PC-9 (cell line): ENCODE measurements around the gene NDUFS8. TPM values are rescaled to one million over a fixed set of nuclear protein-coding genes. Genes with fewer than 3 reads are reported as not detected.
A peak's percentile ranks its signal among the peaks of the same experiment; 100 is the strongest.

ENCODE experiments used
- BruUV-seq: library from RNA; stranded (reverse); fragments of 400-500 nt; replicated peaks from 2 replicates; lab custom pipeline; 2021; lab: Mats Ljungman, UMichigan
- CTCF ChIA-PET: fragments of 300-600 bp; sonication (Branson Sonifier 250); formaldehyde crosslinking; loops from one replicate; lab custom pipeline; 2022; ENCODE audit warnings: antibody characterized with exemption; lab: Charles Lee
- POLR2A ChIA-PET: fragments of 300-600 bp; sonication (Branson Sonifier 250); formaldehyde crosslinking; loops from one replicate; lab custom pipeline; 2022; ENCODE audit warnings: antibody characterized with exemption; ENCODE audit not compliant: unreplicated experiment; lab: Charles Lee
- DNase-seq, 2 experiments: peaks; one replicate each; pipeline versions ENCODE4 v3.0.0 to v3.0.0-alpha.2; 2015 to 2022; ENCODE audit warnings: mixed read lengths in 1 of 2
- H2AFZ ChIP-seq: fragments of 200-600 bp; sonication (generic); 2 replicates; pipeline ENCODE4 v1.8.1; 2017; ENCODE audit warnings: antibody characterized with exemption
- H3F3A ChIP-seq: fragments of 200-600 bp; sonication (generic); 2 replicates; pipeline ENCODE4 v1.8.1; 2017; ENCODE audit warnings: antibody characterized with exemption, mild to moderate bottlenecking, low read depth; ENCODE audit not compliant: insufficient read depth
- H3K27ac ChIP-seq: fragments of 200-600 bp; sonication (generic); 2 replicates; pipeline ENCODE4 v1.6.1; 2016; ENCODE audit warnings: mixed run types
- H3K27me3 ChIP-seq: fragments of 200-600 bp; sonication (generic); 2 replicates; pipeline ENCODE4 v1.6.1; 2016; ENCODE audit warnings: low read depth, mixed run types; ENCODE audit not compliant: insufficient read depth
- H3K36me3 ChIP-seq: fragments of 200-600 bp; sonication (generic); 2 replicates; pipeline ENCODE4 v1.6.1; 2016; ENCODE audit warnings: low read depth, mixed run types
- H3K4me1 ChIP-seq: fragments of 200-600 bp; sonication (generic); replicated peaks from 2 replicates; pipeline ENCODE4 v1.6.1; 2016; ENCODE audit warnings: mixed run types; ENCODE audit not compliant: insufficient read depth
- H3K4me2 ChIP-seq: fragments of 200-600 bp; sonication (generic); 2 replicates; pipeline ENCODE4 v1.6.1; 2017; ENCODE audit warnings: mixed run types
- H3K4me3 ChIP-seq: fragments of 200-600 bp; sonication (generic); 2 replicates; pipeline ENCODE4 v1.6.1; 2016; ENCODE audit warnings: mixed run types
- H3K79me2 ChIP-seq: fragments of 200-600 bp; sonication (generic); 2 replicates; pipeline ENCODE4 v1.6.1; 2017; ENCODE audit warnings: low read depth, mixed run types
- H3K9me2 ChIP-seq: fragments of 200-600 bp; sonication (generic); 2 replicates; pipeline ENCODE4 v1.8.1; 2017; ENCODE audit warnings: mild to moderate bottlenecking; ENCODE audit not compliant: insufficient read depth
- H3K9me3 ChIP-seq: fragments of 200-600 bp; sonication (generic); 2 replicates; pipeline ENCODE4 v1.8.1; 2016; ENCODE audit warnings: low read depth; ENCODE audit not compliant: insufficient read depth
- H4K20me1 ChIP-seq: fragments of 200-600 bp; sonication (generic); 2 replicates; pipeline ENCODE4 v1.8.1; 2017; ENCODE audit not compliant: insufficient read depth
- EZH2 ChIP-seq: fragments of 200-600 bp; sonication (generic); IDR thresholded peaks from 2 replicates; pipeline ENCODE4 v1.8.0; 2017; ENCODE audit warnings: antibody characterized with exemption, low read depth
- intact Hi-C: fragments of 100-400 bp; cut with micrococcal nuclease; formaldehyde crosslinking; loops from one replicate; pipeline ENCODE4 v1.10.0; 2022; ENCODE audit not compliant: unreplicated experiment
- total RNA-seq: library from RNA; stranded (reverse); gene quantifications from 2 replicates; pipeline ENCODE4 v1.2.3, GENCODE V29; 2021
- TF ChIP-seq, protein P1 (sequence below): fragments of 200-600 bp; sonication (generic); conservative IDR thresholded peaks from 2 replicates; pipeline ENCODE4 v1.6.1; 2017; ENCODE audit warnings: mixed run types, antibody characterized with exemption, mild to moderate bottlenecking, moderate library complexity

The NDUFS8 gene
- total RNA-seq, 1 experiment from 2014 or later, result 275 TPM

- Histone ChIP-seq H3K4me1 (peaks cover 88% of the 10 kb centered on the region), H3K9me2 (no peaks in the 10 kb centered on the region), H3K79me2 (peaks cover 25% of the 10 kb centered on the region; the same call in 1 of the 2 replicates), H3F3A (peaks cover 60% of the 10 kb centered on the region), H3K9me3 (no peaks in the 10 kb centered on the region), H2AFZ (no peak overlapping the region), H3K36me3 (no peaks in the 10 kb centered on the region), H3K4me2 (peak overlapping the region; percentile 81), H3K4me3 (no peak overlapping the region), H4K20me1 (no peaks in the 10 kb centered on the region), H3K27ac (peak overlapping the region; percentile 93), H3K27me3 (no peaks in the 10 kb centered on the region)
- TF ChIP-seq, protein P1, sequence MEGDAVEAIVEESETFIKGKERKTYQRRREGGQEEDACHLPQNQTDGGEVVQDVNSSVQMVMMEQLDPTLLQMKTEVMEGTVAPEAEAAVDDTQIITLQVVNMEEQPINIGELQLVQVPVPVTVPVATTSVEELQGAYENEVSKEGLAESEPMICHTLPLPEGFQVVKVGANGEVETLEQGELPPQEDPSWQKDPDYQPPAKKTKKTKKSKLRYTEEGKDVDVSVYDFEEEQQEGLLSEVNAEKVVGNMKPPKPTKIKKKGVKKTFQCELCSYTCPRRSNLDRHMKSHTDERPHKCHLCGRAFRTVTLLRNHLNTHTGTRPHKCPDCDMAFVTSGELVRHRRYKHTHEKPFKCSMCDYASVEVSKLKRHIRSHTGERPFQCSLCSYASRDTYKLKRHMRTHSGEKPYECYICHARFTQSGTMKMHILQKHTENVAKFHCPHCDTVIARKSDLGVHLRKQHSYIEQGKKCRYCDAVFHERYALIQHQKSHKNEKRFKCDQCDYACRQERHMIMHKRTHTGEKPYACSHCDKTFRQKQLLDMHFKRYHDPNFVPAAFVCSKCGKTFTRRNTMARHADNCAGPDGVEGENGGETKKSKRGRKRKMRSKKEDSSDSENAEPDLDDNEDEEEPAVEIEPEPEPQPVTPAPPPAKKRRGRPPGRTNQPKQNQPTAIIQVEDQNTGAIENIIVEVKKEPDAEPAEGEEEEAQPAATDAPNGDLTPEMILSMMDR, result no peak
- TF ChIP-seq EZH2, result no peak
- intact Hi-C loops, result loop anchor here (5.0 to 10.0 kb wide), 2 partner anchors 135 to 167 kb away; no protein-coding TSS in a partner anchor
- CTCF ChIA-PET, result interaction anchor here (1.1 kb wide), 1 partner anchor 29 kb away, joined by 3 read pairs; no protein-coding TSS in a partner anchor
- no TSS peak for BruUV-seq
- POLR2A ChIA-PET, result no interaction called here
- peak; percentile 39 to 68 for DNase-seq
These were observed 18.2 kb upstream of the NDUFS8 start for GRCh38 chr11:68012044-68012842.

DNA sequence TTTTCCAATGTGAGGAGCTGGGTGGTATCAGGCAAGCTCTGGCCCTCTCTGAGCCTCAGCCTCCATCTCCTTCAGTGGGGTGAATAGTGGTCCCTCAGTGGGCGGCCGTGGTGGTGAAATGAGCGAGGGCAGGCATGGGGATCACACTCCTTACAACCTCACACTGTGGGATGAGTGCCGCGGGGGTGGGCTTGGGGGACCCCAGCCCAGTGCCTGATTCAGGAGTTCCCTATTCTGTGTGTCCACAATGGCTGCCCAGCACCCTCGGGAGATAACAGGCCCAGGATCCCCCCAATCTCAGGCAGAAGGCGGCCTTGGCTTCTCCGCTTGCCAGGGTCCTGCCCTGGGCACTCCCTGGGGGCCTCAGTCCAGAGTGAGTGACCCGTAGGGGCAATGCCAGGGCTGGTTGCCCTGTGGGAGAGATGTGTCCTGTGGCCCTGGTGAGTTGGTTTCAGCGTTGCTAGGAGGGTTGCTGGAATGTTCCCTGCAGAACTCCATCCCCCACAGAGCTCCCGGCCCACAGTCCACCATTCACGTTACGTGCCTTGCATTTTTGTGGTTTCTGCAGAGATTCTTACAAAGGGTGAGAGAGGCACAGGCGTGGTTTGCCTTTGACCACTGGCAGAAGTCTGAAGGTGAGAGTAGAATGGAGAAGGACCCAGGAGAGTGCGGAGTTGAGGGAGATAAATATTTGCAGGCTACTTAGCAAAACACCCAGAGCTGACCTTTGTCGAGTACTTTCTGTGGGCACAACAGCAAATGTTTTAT, 17.5 kb upstream of the NDUFS8 start:
- no peaks in the 10 kb centered on the region for H3K36me3 ChIP-seq
- no peaks in the 10 kb centered on the region for H3K9me3 ChIP-seq
- peaks cover 25% of the 10 kb centered on the region; the same call in 1 of the 2 replicates for H3K79me2 ChIP-seq
- no peak overlapping the region for H2AFZ ChIP-seq
- H3K27me3 ChIP-seq, result no peaks in the 10 kb centered on the region
- H3K27ac ChIP-seq, result peak overlapping the region; percentile 93
- H3K4me3 ChIP-seq, result peak overlapping the region; percentile 24; the same call in 1 of the 2 replicates
- TF ChIP-seq, protein P1, result no peak
- TF ChIP-seq EZH2, result no peak
- ChIA-PET POLR2A (interaction anchor here (0.6 to 1.0 kb wide), 5 partner anchors 10 to 767 kb away, joined by 3 to 7 read pairs (median 4); no protein-coding TSS in a partner anchor), CTCF (interaction anchor here (1.1 kb wide), 1 partner anchor 29 kb away, joined by 3 read pairs; no protein-coding TSS in a partner anchor)
- H4K20me1 ChIP-seq, result no peaks in the 10 kb centered on the region
- no peaks in the 10 kb centered on the region for H3K9me2 ChIP-seq
- intact Hi-C loops, result loop anchor here (5.0 to 10.0 kb wide), 2 partner anchors 134 to 168 kb away; no protein-coding TSS in a partner anchor
- BruUV-seq, result TSS peak; percentile 36
- peak overlapping the region; percentile 81 for H3K4me2 ChIP-seq
- DNase-seq, result peak; percentile 96 to 99
- peaks cover 65% of the 10 kb centered on the region for H3F3A ChIP-seq
- H3K4me1 ChIP-seq, result peaks cover 96% of the 10 kb centered on the region
